ENCODE results near the gene AP3D1.

AP3D1 gene

GRCh38 chr19:2117215-2117960 is 34.0 kb downstream of the AP3D1 start:
- H3K4me3 ChIP-seq (ENCODE audit: low read length) = no peak overlapping the region
- no peak for TF ChIP-seq ZNF274 (IDR thresholded peaks at IDR 0.05; ENCODE audit: low read depth, low read length)

- no peak overlapping the region for H3K4me3 ChIP-seq (ENCODE audit: low read length)
- TF ChIP-seq ZNF274 (IDR thresholded peaks at IDR 0.05; ENCODE audit: low read depth, low read length) = no peak
Observed at GRCh38 chr19:2116507-2116906, 34.9 kb downstream of the AP3D1 start.

- H3K4me3 ChIP-seq (ENCODE audit: low read length) = no peak overlapping the region
- no peak for TF ChIP-seq ZNF274 (IDR thresholded peaks at IDR 0.05; ENCODE audit: low read depth, low read length)
Observed at GRCh38 chr19:2115911-2116426, 35.4 kb downstream of the AP3D1 start.

GRCh38 chr19:2115324-2115723 is 36.0 kb downstream of the AP3D1 start:
- no peak overlapping the region for H3K4me3 ChIP-seq (ENCODE audit: low read length)
- TF ChIP-seq ZNF274 (IDR thresholded peaks at IDR 0.05; ENCODE audit: low read depth, low read length) = no peak

GRCh38 chr19:2114821-2115220 is 36.5 kb downstream of the AP3D1 start:
- H3K4me3 ChIP-seq (ENCODE audit: low read length) = no peak overlapping the region
- TF ChIP-seq ZNF274 (IDR thresholded peaks at IDR 0.05; ENCODE audit: low read depth, low read length) = no peak

- no peak overlapping the region for H3K4me3 ChIP-seq (ENCODE audit: low read length)
- TF ChIP-seq ZNF274 (IDR thresholded peaks at IDR 0.05; ENCODE audit: low read depth, low read length) = no peak
Observed at GRCh38 chr19:2114218-2114617, 37.1 kb downstream of the AP3D1 start.

DNA sequence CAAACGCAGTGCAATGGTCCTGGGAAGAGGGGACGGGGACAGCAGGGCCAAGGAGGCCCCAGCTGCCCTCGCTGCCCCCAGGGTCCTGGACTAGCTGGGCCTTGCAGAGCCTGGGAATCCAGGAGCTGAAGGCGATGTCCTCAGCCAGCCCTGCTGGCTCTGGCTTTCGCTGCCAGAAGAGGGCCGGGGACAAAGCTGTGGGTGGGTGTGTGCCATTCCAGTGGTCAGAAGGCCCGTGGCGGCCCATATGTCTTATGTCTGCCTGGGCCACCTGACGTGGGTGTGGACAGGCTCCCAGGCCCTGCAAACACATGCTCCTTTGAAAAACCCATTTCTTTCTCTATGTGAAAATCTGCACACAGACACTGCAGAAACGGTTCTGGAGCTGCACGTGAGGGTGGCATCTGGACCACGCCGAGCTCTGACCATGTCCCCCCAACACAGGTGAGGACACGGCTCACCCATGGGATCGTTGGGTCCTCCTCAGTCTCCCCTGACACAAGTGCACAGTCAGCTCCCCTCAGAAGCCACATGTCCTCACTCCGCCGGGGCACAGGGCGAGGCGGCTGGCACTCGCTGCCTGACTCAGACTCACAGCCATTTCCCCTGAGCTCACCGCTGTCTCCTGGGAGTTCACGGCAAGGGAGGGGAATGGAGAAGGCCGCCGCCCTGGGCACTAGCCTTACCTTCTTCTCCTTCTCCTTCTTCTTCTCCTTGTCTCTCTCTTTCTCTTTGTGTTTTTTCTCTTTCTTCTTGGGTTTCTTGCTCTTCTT is 37.7 kb downstream of the AP3D1 start:
- no peak for TF ChIP-seq ZNF274 (IDR thresholded peaks at IDR 0.05; ENCODE audit: low read depth, low read length)
- H3K4me3 ChIP-seq (ENCODE audit: low read length) = no peak overlapping the region

GRCh38 chr19:2112516-2113320 is 38.6 kb downstream of the AP3D1 start:
- H3K4me3 ChIP-seq (ENCODE audit: low read length) = no peak overlapping the region
- no peak for TF ChIP-seq ZNF274 (IDR thresholded peaks at IDR 0.05; ENCODE audit: low read depth, low read length)

GRCh38 chr19:2111886-2112285 is 39.5 kb downstream of the AP3D1 start:
- no peak for TF ChIP-seq ZNF274 (IDR thresholded peaks at IDR 0.05; ENCODE audit: low read depth, low read length)
- no peak overlapping the region for H3K4me3 ChIP-seq (ENCODE audit: low read length)

GRCh38 chr19:2111425-2111824 is 39.9 kb downstream of the AP3D1 start:
- H3K4me3 ChIP-seq (ENCODE audit: low read length) = no peak overlapping the region
- no peak for TF ChIP-seq ZNF274 (IDR thresholded peaks at IDR 0.05; ENCODE audit: low read depth, low read length)

- H3K4me3 ChIP-seq (ENCODE audit: low read length) = no peak overlapping the region
- no peak for TF ChIP-seq ZNF274 (IDR thresholded peaks at IDR 0.05; ENCODE audit: low read depth, low read length)
Observed at GRCh38 chr19:2110822-2111221, 40.5 kb downstream of the AP3D1 start.

DNA sequence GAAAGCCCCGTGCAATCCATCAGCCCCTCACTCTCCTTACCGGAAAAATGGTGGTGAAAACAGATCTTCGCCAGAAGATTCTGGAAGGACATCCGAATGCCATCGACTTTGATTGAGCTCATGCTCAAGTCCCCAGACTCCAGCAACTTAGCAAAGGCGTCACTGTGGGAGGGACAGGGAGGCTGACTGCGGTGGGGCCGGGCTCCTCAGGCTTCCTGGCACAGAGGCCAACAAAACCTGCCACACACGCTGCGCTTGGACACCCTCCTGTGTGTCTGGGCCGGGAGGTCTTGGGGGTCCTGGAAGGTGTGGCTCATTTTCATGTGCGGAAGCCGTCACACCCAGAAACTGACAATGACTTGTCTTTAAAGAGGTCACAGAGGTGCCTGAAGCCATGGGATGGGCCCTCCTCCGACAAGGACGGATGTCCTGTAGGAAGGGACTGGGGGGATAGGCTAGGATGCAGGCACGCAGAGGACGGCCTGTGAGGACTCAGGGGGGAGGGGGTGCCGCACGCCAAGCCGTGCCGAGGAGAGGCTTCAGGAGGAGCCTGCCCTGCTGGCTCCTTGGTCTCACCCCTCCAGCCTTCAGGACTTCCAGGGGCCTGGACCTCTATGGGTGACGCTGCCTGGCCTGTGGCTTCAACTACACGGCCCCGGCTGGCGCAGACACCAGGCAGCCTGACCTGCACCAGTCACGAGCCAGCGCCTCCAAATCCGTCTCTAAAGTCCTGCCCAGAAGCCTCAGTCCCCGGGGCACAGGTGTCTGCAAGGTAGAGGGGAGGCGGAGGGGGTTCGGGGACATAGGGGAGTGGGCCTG is 42.1 kb downstream of the AP3D1 start:
- no peak for TF ChIP-seq ZNF274 (IDR thresholded peaks at IDR 0.05; ENCODE audit: low read depth, low read length)
- H3K4me3 ChIP-seq (ENCODE audit: low read length) = no peak overlapping the region

GRCh38 chr19:2108251-2109016 is 42.9 kb downstream of the AP3D1 start:
- no peak overlapping the region for H3K4me3 ChIP-seq (ENCODE audit: low read length)
- no peak for TF ChIP-seq ZNF274 (IDR thresholded peaks at IDR 0.05; ENCODE audit: low read depth, low read length)
